Measurements from ENCODE around the gene SIL1. TPM values are rescaled to one million over a fixed set of nuclear protein-coding genes. Genes with fewer than 3 reads are reported as not detected.

Gene SIL1
- total and polyA plus RNA-seq, 9 of the 15 experiments (the other 6 are each of a cell fraction or from before 2014, with no cell fraction given): 1.3 to 30.5 (median 18.1) TPM

DNA sequence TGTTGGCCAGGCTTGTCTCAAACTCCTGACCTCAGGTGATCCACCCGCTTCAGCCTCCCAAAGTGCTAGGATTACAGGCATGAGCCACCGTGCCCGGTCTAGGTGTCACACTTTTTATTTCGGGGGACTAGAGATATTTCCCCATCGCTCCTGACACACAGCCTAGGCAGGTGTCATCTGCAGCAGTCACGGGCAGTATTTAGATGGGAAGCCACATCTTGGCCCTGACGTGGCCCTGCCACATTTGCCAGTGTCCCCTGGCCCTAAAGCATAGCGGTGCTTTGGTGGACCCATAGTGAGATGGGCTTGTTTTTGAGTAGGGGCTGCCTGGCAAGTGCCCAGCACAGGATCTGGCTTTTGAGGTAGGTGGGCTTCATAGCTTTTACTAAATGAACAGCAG lies 278.0 kb downstream of the SIL1 start:
- POLR2A ChIA-PET: no interaction called here
- DNase-seq (ENCODE audit: extremely low read depth in 1 of 4, low spot score in 3 of 4) (no peak), FAIRE-seq (no peak), ATAC-seq (no peak)
- BruUV-seq (replicated peaks): no TSS peak
- Histone ChIP-seq H2AFZ (ENCODE audit: low read depth, low read length) (no peak overlapping the region), H3K4me3 (no peak overlapping the region), H3K9ac (ENCODE audit: insufficient read depth in 1 of 2, low read depth in 2 of 2, low read length in 2 of 2) (0 out of 4 replicates have a peak overlapping the region, but pooled peaks of 1 of the 2 experiments have one; percentile 50), H3K4me2 (ENCODE audit: insufficient read depth, low read length) (no peak overlapping the region), H3K9me1 (ENCODE audit: control insufficient read depth, insufficient read depth, low read length) (no peaks in the 10 kb centered on the region), H4K20me1 (replicated peaks; ENCODE audit: control insufficient read depth, insufficient read depth, low read length) (no peaks in the 10 kb centered on the region), H3K9me3 (replicated peaks; ENCODE audit: control insufficient read depth, insufficient read depth, low read depth, low read length) (no peaks in the 10 kb centered on the region), H3K36me3 (ENCODE audit: control insufficient read depth, insufficient read depth, low read length) (peaks cover 16% of the 10 kb centered on the region; the same call in 2 of the 3 replicates), H3K79me2 (ENCODE audit: control insufficient read depth, insufficient read depth, low read length) (no peaks in the 10 kb centered on the region), H3K4me1 (replicated peaks in 1 of 2; ENCODE audit: control insufficient read depth in 2 of 2, insufficient read depth in 2 of 2, low read length in 2 of 2) (no peaks in the 10 kb centered on the region), H3K27me3 (ENCODE audit: control insufficient read depth in 2 of 2, insufficient read depth in 2 of 2, low read length in 2 of 2) (no peaks in the 10 kb centered on the region), H3K27ac (ENCODE audit: extremely low read depth, low read depth, low read length) (no peak overlapping the region)
- CTCF ChIA-PET (ENCODE audit: low intra/inter-chr PET ratio): no interaction called here
- intact Hi-C loops (cut with micrococcal nuclease): no loop called here
- in situ Hi-C loops (cut with MboI): no loop called here
- 81% methylated on average over 8 of the region's 8 CpGs for WGBS (ENCODE audit: insufficient coverage, low coverage, missing lambda C conversion rate)
- no peak for TF ChIP-seq MED1 (CRISPR knock-in tag; IDR thresholded peaks at IDR 0.05; ENCODE audit: borderline replicate concordance)
- TF ChIP-seq PML (IDR thresholded peaks at IDR 0.05; ENCODE audit: low read length): no peak
- TF ChIP-seq DIDO1 (tag; IDR thresholded peaks at IDR 0.05; ENCODE audit: low read depth): no peak
- TF ChIP-seq EHMT2 (IDR thresholded peaks at IDR 0.05): no peak
- no peak for TF ChIP-seq ZNF77 (CRISPR knock-in tag; IDR thresholded peaks at IDR 0.05)
- no peak for TF ChIP-seq HNRNPUL1 (IDR thresholded peaks at IDR 0.05; ENCODE audit: low read length)
- TF ChIP-seq NCOA2 (IDR thresholded peaks at IDR 0.05; ENCODE audit: partially characterized antibody in 2 of 2): no peak
- no peak for TF ChIP-seq MAX (CRISPR knock-in tag; IDR thresholded peaks at IDR 0.05)
- no peak for TF ChIP-seq HOXB6 (CRISPR knock-in tag; IDR thresholded peaks at IDR 0.05; ENCODE audit: borderline replicate concordance)
- no peak for TF ChIP-seq PKNOX1 (IDR thresholded peaks at IDR 0.05)
- TF ChIP-seq NEUROD1 (IDR thresholded peaks at IDR 0.05; ENCODE audit: borderline replicate concordance, low read depth, low read length, partially characterized antibody): no peak
- no peak for TF ChIP-seq CREB1 (IDR thresholded peaks at IDR 0.05)
- TF ChIP-seq CREB1 (CRISPR knock-in tag; IDR thresholded peaks at IDR 0.05): no peak
- TF ChIP-seq DPF2 (IDR thresholded peaks at IDR 0.05): no peak
- TF ChIP-seq, protein P1, sequence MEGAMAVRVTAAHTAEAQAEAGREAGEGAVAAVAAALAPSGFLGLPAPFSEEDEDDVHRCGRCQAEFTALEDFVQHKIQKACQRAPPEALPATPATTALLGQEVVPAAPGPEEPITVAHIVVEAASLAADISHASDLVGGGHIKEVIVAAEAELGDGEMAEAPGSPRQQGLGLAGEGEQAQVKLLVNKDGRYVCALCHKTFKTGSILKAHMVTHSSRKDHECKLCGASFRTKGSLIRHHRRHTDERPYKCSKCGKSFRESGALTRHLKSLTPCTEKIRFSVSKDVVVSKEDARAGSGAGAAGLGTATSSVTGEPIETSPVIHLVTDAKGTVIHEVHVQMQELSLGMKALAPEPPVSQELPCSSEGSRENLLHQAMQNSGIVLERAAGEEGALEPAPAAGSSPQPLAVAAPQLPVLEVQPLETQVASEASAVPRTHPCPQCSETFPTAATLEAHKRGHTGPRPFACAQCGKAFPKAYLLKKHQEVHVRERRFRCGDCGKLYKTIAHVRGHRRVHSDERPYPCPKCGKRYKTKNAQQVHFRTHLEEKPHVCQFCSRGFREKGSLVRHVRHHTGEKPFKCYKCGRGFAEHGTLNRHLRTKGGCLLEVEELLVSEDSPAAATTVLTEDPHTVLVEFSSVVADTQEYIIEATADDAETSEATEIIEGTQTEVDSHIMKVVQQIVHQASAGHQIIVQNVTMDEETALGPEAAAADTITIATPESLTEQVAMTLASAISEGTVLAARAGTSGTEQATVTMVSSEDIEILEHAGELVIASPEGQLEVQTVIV (CRISPR knock-in tag; IDR thresholded peaks at IDR 0.05; ENCODE audit: borderline replicate concordance): no peak
- no peak for TF ChIP-seq BACH1 (tag; IDR thresholded peaks at IDR 0.05)
- TF ChIP-seq SLC30A9 (CRISPR knock-in tag; IDR thresholded peaks at IDR 0.05): no peak
- no peak for TF ChIP-seq FOXJ3 (CRISPR knock-in tag; IDR thresholded peaks at IDR 0.05)
- TF ChIP-seq SIX5 (IDR thresholded peaks at IDR 0.05; ENCODE audit: borderline replicate concordance in 1 of 2, insufficient read depth in 1 of 2, low read depth in 1 of 2, low read length in 2 of 2): no peak
- TF ChIP-seq TCF7 (IDR thresholded peaks at IDR 0.05; ENCODE audit: borderline replicate concordance): no peak
